Glutamatergic neuron (in vitro differentiated cells): Measurements from ENCODE around the gene SLAMF9. TPM values are rescaled to one million over a fixed set of nuclear protein-coding genes. Genes with fewer than 3 reads are reported as not detected.

ENCODE experiments used
- DNase-seq: peaks from one replicate; pipeline ENCODE4 v3.0.0; 2022
- H3K27ac Mint-ChIP-seq: one replicate; pipeline ENCODE4 v1.8.0; 2020; ENCODE audit warnings: mild to moderate bottlenecking, mixed read lengths, inconsistent platforms; ENCODE audit not compliant: unreplicated experiment
- H3K27me3 Mint-ChIP-seq: one replicate; pipeline ENCODE4 v1.8.0; 2020; ENCODE audit warnings: mild to moderate bottlenecking, moderate library complexity, mixed read lengths, inconsistent platforms; ENCODE audit not compliant: unreplicated experiment
- H3K36me3 Mint-ChIP-seq: one replicate; pipeline ENCODE4 v1.8.0; 2020; ENCODE audit warnings: mild to moderate bottlenecking, mixed read lengths, inconsistent platforms; ENCODE audit not compliant: unreplicated experiment
- H3K4me1 Mint-ChIP-seq: one replicate; pipeline ENCODE4 v1.8.0; 2020; ENCODE audit warnings: mild to moderate bottlenecking, low read depth, mixed read lengths, inconsistent platforms; ENCODE audit not compliant: unreplicated experiment
- H3K4me3 Mint-ChIP-seq: one replicate; pipeline ENCODE4 v1.8.0; 2020; ENCODE audit warnings: mild to moderate bottlenecking, mixed read lengths, inconsistent platforms; ENCODE audit not compliant: unreplicated experiment
- H3K9me3 Mint-ChIP-seq: one replicate; pipeline ENCODE4 v1.8.0; 2020; ENCODE audit warnings: mild to moderate bottlenecking, moderate library complexity, mixed read lengths, inconsistent platforms; ENCODE audit not compliant: unreplicated experiment
- total RNA-seq: library from RNA; stranded (reverse); fragmentation: NEBNext Ultra II Directional; extraction: Animal tissue kit (Norgen Biotek cat#: 25700); gene quantifications from one replicate; pipeline ENCODE4 v1.2.1, GENCODE V29; 2021; ENCODE audit not compliant: unreplicated experiment
- TF ChIP-seq, protein P1 (sequence below): fragments of 200-600 bp; sonication (generic); IDR thresholded peaks from one replicate; pipeline ENCODE4 v1.5.0; 2021; ENCODE audit not compliant: partially characterized antibody, unreplicated experiment

Gene SLAMF9
- total RNA-seq, 1 donor from 2014 or later: not detected

DNA sequence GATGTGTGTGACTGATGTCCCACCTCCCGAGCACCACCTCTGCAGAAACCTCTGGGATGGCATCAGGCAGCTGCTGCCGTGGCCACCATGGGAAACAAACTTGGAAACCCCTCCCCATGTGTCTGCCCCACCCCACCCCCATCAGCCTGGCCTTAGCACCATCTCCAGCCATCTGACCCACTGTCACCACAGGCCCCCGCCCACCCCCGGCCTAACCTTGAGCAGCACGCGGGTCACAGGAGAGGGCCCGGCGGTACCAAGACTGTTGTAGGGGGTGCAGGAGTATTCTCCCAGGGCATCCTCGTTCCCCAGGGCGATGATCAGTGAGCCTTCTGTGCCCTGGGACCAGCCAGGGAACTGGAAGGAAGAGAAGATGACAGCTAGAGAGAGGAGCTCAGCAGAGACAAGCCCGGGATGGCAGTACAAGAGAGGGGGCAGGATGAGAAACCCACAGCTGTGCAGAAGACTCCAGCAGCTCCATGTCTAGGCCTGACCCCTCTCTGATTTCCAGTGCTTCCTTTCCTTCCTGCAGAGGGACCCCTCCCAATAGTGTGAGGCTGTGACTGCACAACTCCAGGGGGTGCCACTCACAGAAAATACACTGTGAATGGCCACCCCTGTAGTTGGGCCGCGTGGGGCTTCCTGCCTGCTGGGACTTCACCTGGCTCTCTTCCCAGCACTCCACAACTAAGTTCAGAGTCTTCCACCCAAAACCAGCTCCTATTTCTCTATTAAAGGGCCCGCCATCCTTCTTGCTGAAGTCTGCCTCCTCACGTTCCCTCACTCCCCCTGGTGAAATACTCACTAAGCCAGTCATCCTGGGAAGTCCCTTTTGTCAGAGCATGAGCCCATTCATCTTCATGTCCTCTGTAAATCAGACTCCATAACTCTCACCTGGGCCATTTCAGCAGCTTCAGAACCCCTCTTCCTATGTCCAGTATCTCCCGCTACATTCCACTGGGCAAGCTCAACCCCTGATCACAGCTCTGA, 21.4 kb downstream of the SLAMF9 start:
- no peaks in the 10 kb centered on the region for H3K27me3 Mint-ChIP-seq
- TF ChIP-seq, protein P1, sequence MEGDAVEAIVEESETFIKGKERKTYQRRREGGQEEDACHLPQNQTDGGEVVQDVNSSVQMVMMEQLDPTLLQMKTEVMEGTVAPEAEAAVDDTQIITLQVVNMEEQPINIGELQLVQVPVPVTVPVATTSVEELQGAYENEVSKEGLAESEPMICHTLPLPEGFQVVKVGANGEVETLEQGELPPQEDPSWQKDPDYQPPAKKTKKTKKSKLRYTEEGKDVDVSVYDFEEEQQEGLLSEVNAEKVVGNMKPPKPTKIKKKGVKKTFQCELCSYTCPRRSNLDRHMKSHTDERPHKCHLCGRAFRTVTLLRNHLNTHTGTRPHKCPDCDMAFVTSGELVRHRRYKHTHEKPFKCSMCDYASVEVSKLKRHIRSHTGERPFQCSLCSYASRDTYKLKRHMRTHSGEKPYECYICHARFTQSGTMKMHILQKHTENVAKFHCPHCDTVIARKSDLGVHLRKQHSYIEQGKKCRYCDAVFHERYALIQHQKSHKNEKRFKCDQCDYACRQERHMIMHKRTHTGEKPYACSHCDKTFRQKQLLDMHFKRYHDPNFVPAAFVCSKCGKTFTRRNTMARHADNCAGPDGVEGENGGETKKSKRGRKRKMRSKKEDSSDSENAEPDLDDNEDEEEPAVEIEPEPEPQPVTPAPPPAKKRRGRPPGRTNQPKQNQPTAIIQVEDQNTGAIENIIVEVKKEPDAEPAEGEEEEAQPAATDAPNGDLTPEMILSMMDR: no peak
- no peak overlapping the region for H3K27ac Mint-ChIP-seq
- peaks cover 10% of the 10 kb centered on the region for H3K36me3 Mint-ChIP-seq
- no peak overlapping the region for H3K4me3 Mint-ChIP-seq
- no peak for DNase-seq
- peaks cover 8% of the 10 kb centered on the region for H3K9me3 Mint-ChIP-seq
- peaks cover 16% of the 10 kb centered on the region for H3K4me1 Mint-ChIP-seq

DNA sequence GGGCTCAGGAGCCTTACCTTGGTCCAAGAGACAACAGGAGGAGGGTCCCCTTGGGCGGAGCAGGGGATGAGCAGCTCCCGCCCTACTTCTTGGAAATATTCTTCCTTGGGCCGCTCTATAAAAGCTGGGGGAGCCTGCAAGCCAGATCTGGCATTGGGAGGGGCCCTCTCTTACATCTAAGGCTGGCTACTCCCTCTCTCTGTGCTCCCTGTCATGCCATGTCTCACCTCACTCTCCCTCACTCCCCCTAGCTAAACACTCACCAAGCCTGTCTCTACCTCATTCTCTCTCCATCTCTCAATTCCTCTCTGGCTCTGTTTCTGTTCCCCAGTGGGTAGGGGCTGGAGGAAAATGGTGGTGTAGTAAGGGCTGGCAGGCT, 22.3 kb downstream of the SLAMF9 start:
- TF ChIP-seq, protein P1: no peak
- Mint-ChIP-seq H3K27ac (no peak overlapping the region), H3K27me3 (no peaks in the 10 kb centered on the region), H3K4me3 (no peak overlapping the region), H3K9me3 (peaks cover 10% of the 10 kb centered on the region), H3K4me1 (peaks cover 16% of the 10 kb centered on the region), H3K36me3 (peaks cover 10% of the 10 kb centered on the region)
- DNase-seq: no peak

DNA sequence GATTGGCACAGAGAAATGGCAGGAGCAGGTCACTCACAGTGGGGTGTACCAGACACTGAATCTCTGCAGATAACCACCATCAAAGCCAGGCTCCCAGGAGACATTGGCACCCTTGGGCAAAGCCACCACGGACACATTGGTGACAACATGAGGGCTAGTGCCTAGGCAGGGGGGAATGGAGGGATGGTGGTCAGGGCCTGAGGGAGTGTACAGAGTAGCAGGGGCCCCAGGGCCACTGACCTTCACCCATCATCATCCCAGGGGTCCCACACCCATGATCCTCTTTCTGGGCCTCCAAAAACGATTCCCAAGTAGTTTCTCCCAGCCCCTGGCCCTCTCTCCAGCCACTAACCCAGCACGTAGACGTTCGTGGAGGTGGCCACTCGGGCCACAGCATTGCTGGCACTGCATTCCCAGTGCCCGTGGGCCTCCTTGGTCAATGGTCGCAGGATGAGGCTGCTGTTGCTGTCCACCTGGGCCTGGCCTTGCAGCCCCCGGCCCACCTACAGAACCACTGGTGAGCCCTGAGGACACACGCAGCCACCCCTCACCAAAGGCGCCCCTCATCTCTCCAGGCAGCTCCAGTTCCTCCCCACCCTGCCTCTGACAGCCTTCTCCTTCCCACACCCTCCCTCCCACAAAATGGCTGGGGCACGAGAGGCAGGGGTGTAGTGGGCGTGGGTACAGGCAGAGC, 22.8 kb downstream of the SLAMF9 start:
- Mint-ChIP-seq H3K27ac (no peak overlapping the region), H3K4me1 (peaks cover 19% of the 10 kb centered on the region), H3K9me3 (peaks cover 8% of the 10 kb centered on the region), H3K4me3 (no peak overlapping the region), H3K36me3 (peaks cover 10% of the 10 kb centered on the region), H3K27me3 (peaks cover under 1% of the 10 kb centered on the region)
- TF ChIP-seq, protein P1: no peak
- DNase-seq: no peak

DNA sequence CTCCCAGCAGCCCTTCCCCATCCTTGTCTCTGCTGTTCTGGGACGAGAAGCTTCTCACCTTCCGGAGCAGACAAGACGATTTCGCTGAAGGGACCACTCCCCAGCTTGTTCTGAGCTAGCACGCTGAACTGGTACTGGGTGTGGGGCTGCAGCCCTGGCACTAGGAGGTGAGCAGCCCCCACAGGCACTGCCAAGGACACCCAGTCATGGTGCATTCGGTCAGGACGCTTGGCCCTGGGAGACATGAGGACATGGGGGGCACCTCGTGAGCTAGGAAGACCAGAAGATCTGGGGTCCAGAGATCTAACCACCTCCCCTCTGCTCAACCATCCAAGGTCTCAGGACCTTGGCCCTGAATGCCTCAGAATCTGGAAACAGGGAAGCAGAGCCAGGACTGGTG, 23.4 kb downstream of the SLAMF9 start:
- TF ChIP-seq, protein P1: no peak
- no peak for DNase-seq
- peaks cover 11% of the 10 kb centered on the region for H3K9me3 Mint-ChIP-seq
- peaks cover 19% of the 10 kb centered on the region for H3K4me1 Mint-ChIP-seq
- peaks cover 10% of the 10 kb centered on the region for H3K36me3 Mint-ChIP-seq
- H3K27ac Mint-ChIP-seq: no peak overlapping the region
- no peak overlapping the region for H3K4me3 Mint-ChIP-seq
- peaks cover 6% of the 10 kb centered on the region for H3K27me3 Mint-ChIP-seq
